ENCODE data around the gene OXGR1. TPM values are rescaled to one million over a fixed set of nuclear protein-coding genes. Genes with fewer than 3 reads are reported as not detected.

Gene OXGR1
- total and polyA plus RNA-seq, 10 of the 15 experiments (the other 5 are each of a cell fraction or from before 2014, with no cell fraction given): 0.05 TPM; not detected in 9

GRCh38 chr13:97027162-97027554, 32.9 kb upstream of the OXGR1 start:
- Histone ChIP-seq H3K27ac (ENCODE audit: control insufficient read depth, insufficient read depth) (no peak overlapping the region), H3K9me3 (replicated peaks; ENCODE audit: control insufficient read depth, insufficient read depth, low read length) (no peaks in the 10 kb centered on the region), H3K4me1 (ENCODE audit: control insufficient read depth, insufficient read depth, low read length) (no peaks in the 10 kb centered on the region), H2AFZ (ENCODE audit: control insufficient read depth, low read depth, low read length) (no peak overlapping the region), H4K20me1 (ENCODE audit: control insufficient read depth, insufficient read depth) (no peaks in the 10 kb centered on the region), H3K79me2 (ENCODE audit: control insufficient read depth, insufficient read depth, low read length) (no peaks in the 10 kb centered on the region), H3K4me3 (no peak overlapping the region), H3K36me3 (ENCODE audit: control insufficient read depth in 2 of 2, insufficient read depth in 2 of 2, low read length in 1 of 2) (no peaks in the 10 kb centered on the region), H3K9ac (ENCODE audit: control insufficient read depth, insufficient read depth, low read length) (no peak overlapping the region), H3K4me2 (ENCODE audit: control insufficient read depth, insufficient read depth) (no peak overlapping the region), H3K27me3 (replicated peaks in 1 of 2; ENCODE audit: control insufficient read depth in 2 of 2, insufficient read depth in 2 of 2, low read length in 1 of 2) (no peaks in the 10 kb centered on the region)
- CTCF ChIA-PET: interaction anchor here (0.9 kb wide), 1 partner anchor 9 kb away, joined by 5 read pairs; no protein-coding TSS in a partner anchor
- ATAC-seq (no peak), DNase-seq (ENCODE audit: low read depth, low spot score) (no peak), FAIRE-seq (no peak)
- POLR2A ChIA-PET: no interaction called here
- no peak for TF ChIP-seq ZZZ3 (IDR thresholded peaks at IDR 0.05; ENCODE audit: control insufficient read depth, insufficient read length, low read depth)
- no peak for TF ChIP-seq POLR2AphosphoS5 (IDR thresholded peaks at IDR 0.05; ENCODE audit: low read length)
- TF ChIP-seq RELA (IDR thresholded peaks at IDR 0.05; ENCODE audit: borderline replicate concordance, partially characterized antibody): no peak
- TF ChIP-seq HSF1 (IDR thresholded peaks at IDR 0.05; ENCODE audit: low read depth, low read length): no peak
- no peak for TF ChIP-seq SUPT20H (IDR thresholded peaks at IDR 0.05; ENCODE audit: borderline replicate concordance, control insufficient read depth, low read depth, low read length)
- TF ChIP-seq SREBF1 (IDR thresholded peaks at IDR 0.05; ENCODE audit: low read length): no peak
- no peak for TF ChIP-seq PBX3 (IDR thresholded peaks at IDR 0.05; ENCODE audit: insufficient replicate concordance, low read depth, low read length)
- TF ChIP-seq ESRRA (IDR thresholded peaks at IDR 0.05; ENCODE audit: low read length): no peak
- TF ChIP-seq BCLAF1 (IDR thresholded peaks at IDR 0.05): no peak
- TF ChIP-seq EP300 (IDR thresholded peaks at IDR 0.05; ENCODE audit: borderline replicate concordance in 1 of 2, control insufficient read depth in 1 of 2, low read depth in 2 of 2, low read length in 2 of 2): no peak
- no peak for TF ChIP-seq GABPA (IDR thresholded peaks at IDR 0.05; ENCODE audit: low read depth)
- no peak for TF ChIP-seq ZNF24 (IDR thresholded peaks at IDR 0.05)
- RAD21 ChIA-PET (ENCODE audit: unreplicated experiment): no interaction called here
- SMC1A ChIA-PET (ENCODE audit: uncharacterized antibody, unreplicated experiment): no interaction called here
- intact Hi-C loops (cut with micrococcal nuclease; ENCODE audit: unreplicated experiment) (no loop called here), in situ Hi-C loops (cut with MboI) (no loop called here)
- BruUV-seq (replicated peaks): no TSS peak
